ENCODE measurements around the gene HAP1.

DNA sequence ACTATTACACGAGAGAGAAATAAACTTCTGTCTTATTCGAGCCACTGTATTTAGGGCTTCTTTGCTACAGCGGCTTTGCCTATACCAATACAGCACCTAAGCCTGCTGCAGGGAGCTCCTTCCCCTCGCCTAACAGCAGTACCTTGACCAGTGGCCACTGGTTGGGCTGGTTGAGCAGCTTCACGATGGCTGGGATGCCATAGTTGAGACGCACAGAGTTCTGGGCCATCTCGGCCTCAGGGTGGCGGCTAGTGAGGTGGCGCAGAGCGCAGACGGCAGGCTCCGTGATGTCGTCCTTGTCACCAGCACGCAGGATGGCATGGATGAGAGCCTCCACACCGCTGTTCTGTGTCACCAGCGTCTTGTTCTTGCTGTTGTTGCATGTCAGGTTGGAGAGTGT is 28.4 kb upstream of the HAP1 start:
- TF ChIP-seq POLR2A (IDR thresholded peaks at IDR 0.05; ENCODE audit: low read length) (no peak), GATA1 (IDR thresholded peaks at IDR 0.05; ENCODE audit: low read depth, low read length) (no peak)
